CD4-positive, CD25-positive, alpha-beta regulatory T cell (primary cell): ENCODE results near the gene STUM. TPM values are rescaled to one million over a fixed set of nuclear protein-coding genes. Genes with fewer than 3 reads are reported as not detected.

Experiments
- ATAC-seq, 2 donors: fragments of 150-1000 bp; cut with Tn5 transposase; one replicate each; pipeline ENCODE4 v1.10.0; 2021; ENCODE audit warnings: low read depth in 2 of 2, moderate number of reproducible peaks in 2 of 2, moderate library complexity in 1 of 2
- DNase-seq, 3 donors: peaks; one replicate each; pipeline versions ENCODE4 v3.0.0 to v3.0.0-alpha.2; 2012 to 2022; ENCODE audit warnings: mixed read lengths in 1 of 3
- H3K27ac ChIP-seq: one replicate; pipeline ENCODE4 v1.7.0; 2013; ENCODE audit warnings: mild to moderate bottlenecking, low read length; ENCODE audit not compliant: insufficient read depth, poor library complexity, severe bottlenecking
- H3K27me3 ChIP-seq: one replicate; pipeline ENCODE4 v1.7.0; 2013; ENCODE audit warnings: low read length; ENCODE audit not compliant: control insufficient read depth, insufficient read depth
- H3K36me3 ChIP-seq: one replicate; pipeline ENCODE4 v1.7.0; 2013; ENCODE audit warnings: mild to moderate bottlenecking, low read length, moderate library complexity; ENCODE audit not compliant: control insufficient read depth, insufficient read depth
- H3K4me1 ChIP-seq: 2 replicates; pipeline ENCODE4 v1.7.0; 2013; ENCODE audit warnings: mild to moderate bottlenecking, low read length; ENCODE audit not compliant: insufficient read depth, control insufficient read depth, poor library complexity, severe bottlenecking
- H3K4me3 ChIP-seq: one replicate; pipeline ENCODE4 v1.7.0; 2013; ENCODE audit warnings: low read depth, mild to moderate bottlenecking, low read length, moderate library complexity
- H3K9me3 ChIP-seq, 2 experiments: 1 replicate in 1 of 2; 2 replicates in 1 of 2; pipeline ENCODE4 v1.7.0; 2013; ENCODE audit warnings: low read length in 2 of 2, mild to moderate bottlenecking in 1 of 2, moderate library complexity in 1 of 2; ENCODE audit not compliant: control insufficient read depth in 2 of 2
- H3K27ac Mint-ChIP-seq, 3 donors: one replicate each; pipeline ENCODE4 v1.8.0; 2020 to 2022; ENCODE audit warnings: mild to moderate bottlenecking in 3 of 3, mixed read lengths in 3 of 3, moderate library complexity in 2 of 3
- H3K27me3 Mint-ChIP-seq: one replicate; pipeline ENCODE4 v1.8.0; 2022; ENCODE audit warnings: mild to moderate bottlenecking, mixed read lengths
- H3K36me3 Mint-ChIP-seq: one replicate; pipeline ENCODE4 v1.8.0; 2020; ENCODE audit warnings: mixed read lengths
- H3K4me1 Mint-ChIP-seq, 4 donors: one replicate each; pipeline ENCODE4 v1.8.0; 2020 to 2022; ENCODE audit warnings: mixed read lengths in 4 of 4, mild to moderate bottlenecking in 1 of 4
- H3K4me3 Mint-ChIP-seq, 4 donors: one replicate each; pipeline ENCODE4 v1.8.0; 2020 to 2022; ENCODE audit warnings: mild to moderate bottlenecking in 4 of 4, mixed read lengths in 4 of 4, moderate library complexity in 3 of 4
- H3K9me3 Mint-ChIP-seq, 7 donors: one replicate each; pipeline ENCODE4 v1.8.0; 2020 to 2022; ENCODE audit warnings: mixed read lengths in 7 of 7, mild to moderate bottlenecking in 3 of 7, moderate library complexity in 2 of 7
- polyA plus RNA-seq, 4 donors: library from polyadenylated mRNA; unstranded; fragments of 300-500 nt; fragmentation: Illumina TruSeq; gene quantifications; one replicate each; pipeline ENCODE4 v1.2.3, GENCODE V29; 2021
- total RNA-seq: library from RNA; stranded (reverse); gene quantifications from one replicate; pipeline ENCODE4 v1.2.3, GENCODE V29; 2022

The STUM gene
- total and polyA plus RNA-seq, 5 donors from 2014 or later, result 0.03 to 0.09 (median 0.06) TPM; not detected in 2

GRCh38 chr1:226646870-226647449 is 98.4 kb downstream of the STUM start:
- Histone ChIP-seq H3K9me3 (no peaks in the 10 kb centered on the region), H3K4me3 (no peak overlapping the region), H3K27ac (peak overlapping the region; percentile 74), H3K36me3 (peaks cover 51% of the 10 kb centered on the region), H3K27me3 (no peaks in the 10 kb centered on the region), H3K4me1 (peaks cover 58% of the 10 kb centered on the region)
- Mint-ChIP-seq H3K36me3 (peaks cover 18% of the 10 kb centered on the region), H3K4me1 (peaks cover 4 to 85% (median 43%) of the 10 kb centered on the region in 4 donors), H3K9me3 (peaks cover 0 to 1% (median 0%) of the 10 kb centered on the region in 7 donors), H3K27ac (peak overlapping the region; percentile 68 to 80 (median 76)), H3K4me3 (peak overlapping the region in 1 of 4 donors; percentile 52), H3K27me3 (no peaks in the 10 kb centered on the region)
- no peak for DNase-seq
- ATAC-seq, result no peak

GRCh38 chr1:226647719-226648118 is 99.2 kb downstream of the STUM start:
- no peaks in the 10 kb centered on the region for H3K27me3 ChIP-seq
- peaks cover 4 to 80% (median 43%) of the 10 kb centered on the region in 4 donors for H3K4me1 Mint-ChIP-seq
- no peak overlapping the region for H3K27ac ChIP-seq
- H3K4me3 Mint-ChIP-seq, result peak overlapping the region in 1 of 4 donors; percentile 33
- peak overlapping the region in 2 of 3 donors; percentile 52 to 80 for H3K27ac Mint-ChIP-seq
- no peaks in the 10 kb centered on the region for H3K9me3 ChIP-seq
- no peak overlapping the region for H3K4me3 ChIP-seq
- peaks cover 18% of the 10 kb centered on the region for H3K36me3 Mint-ChIP-seq
- peaks cover 45% of the 10 kb centered on the region for H3K36me3 ChIP-seq
- DNase-seq (no peak), ATAC-seq (no peak)
- no peaks in the 10 kb centered on the region for H3K27me3 Mint-ChIP-seq
- peaks cover 0 to 1% (median 0%) of the 10 kb centered on the region in 7 donors for H3K9me3 Mint-ChIP-seq
- H3K4me1 ChIP-seq, result peaks cover 56% of the 10 kb centered on the region

- ATAC-seq, result no peak
- H3K27me3 ChIP-seq, result no peaks in the 10 kb centered on the region
- H3K9me3 ChIP-seq, result no peaks in the 10 kb centered on the region
- no peak overlapping the region for H3K27ac ChIP-seq
- Mint-ChIP-seq H3K27ac (peak overlapping the region; percentile 48 to 53 (median 52)), H3K36me3 (peaks cover 18% of the 10 kb centered on the region), H3K4me1 (peaks cover 4 to 74% (median 39%) of the 10 kb centered on the region in 4 donors), H3K27me3 (no peaks in the 10 kb centered on the region), H3K9me3 (peaks cover 0 to 1% (median 0%) of the 10 kb centered on the region in 7 donors), H3K4me3 (peak overlapping the region in 2 of 4 donors; percentile 24 to 77)
- H3K36me3 ChIP-seq, result peaks cover 43% of the 10 kb centered on the region
- no peak for DNase-seq
- no peak overlapping the region for H3K4me3 ChIP-seq
- peaks cover 49% of the 10 kb centered on the region for H3K4me1 ChIP-seq
These were observed 99.9 kb downstream of the STUM start for GRCh38 chr1:226648421-226648820.

- peaks cover 18% of the 10 kb centered on the region for H3K36me3 Mint-ChIP-seq
- peaks cover 4 to 65% (median 35%) of the 10 kb centered on the region in 4 donors for H3K4me1 Mint-ChIP-seq
- Histone ChIP-seq H3K4me3 (no peak overlapping the region), H3K27ac (no peak overlapping the region), H3K4me1 (peaks cover 41% of the 10 kb centered on the region), H3K36me3 (peaks cover 43% of the 10 kb centered on the region), H3K9me3 (no peaks in the 10 kb centered on the region), H3K27me3 (no peaks in the 10 kb centered on the region)
- H3K27me3 Mint-ChIP-seq, result no peaks in the 10 kb centered on the region
- H3K9me3 Mint-ChIP-seq, result peaks cover 0 to 1% (median 0%) of the 10 kb centered on the region in 7 donors
- DNase-seq (no peak), ATAC-seq (no peak)
- peak overlapping the region in 2 of 4 donors; percentile 21 to 77 for H3K4me3 Mint-ChIP-seq
- peak overlapping the region in 1 of 3 donors; percentile 87 for H3K27ac Mint-ChIP-seq
These were observed 100.7 kb downstream of the STUM start for GRCh38 chr1:226649244-226649643.

GRCh38 chr1:226649780-226650179 is 101.2 kb downstream of the STUM start:
- peaks cover 35% of the 10 kb centered on the region for H3K4me1 ChIP-seq
- Mint-ChIP-seq H3K9me3 (peaks cover 0 to 1% (median 0%) of the 10 kb centered on the region in 7 donors), H3K27me3 (no peaks in the 10 kb centered on the region), H3K36me3 (peaks cover 18% of the 10 kb centered on the region), H3K4me1 (peaks cover 4 to 60% (median 34%) of the 10 kb centered on the region in 4 donors), H3K27ac (peak overlapping the region in 2 of 3 donors; percentile 87 to 89), H3K4me3 (peak overlapping the region in 2 of 4 donors; percentile 70 to 77)
- no peak overlapping the region for H3K4me3 ChIP-seq
- H3K27me3 ChIP-seq, result no peaks in the 10 kb centered on the region
- H3K27ac ChIP-seq, result peak overlapping the region; percentile 42
- DNase-seq, result peak in 1 of 3 donors; percentile 52
- peaks cover 43% of the 10 kb centered on the region for H3K36me3 ChIP-seq
- no peak for ATAC-seq
- no peaks in the 10 kb centered on the region for H3K9me3 ChIP-seq

GRCh38 chr1:226650236-226650841 is 101.8 kb downstream of the STUM start:
- ATAC-seq (no peak), DNase-seq (no peak)
- Mint-ChIP-seq H3K36me3 (peaks cover 18% of the 10 kb centered on the region), H3K9me3 (peaks cover 0 to 1% (median 0%) of the 10 kb centered on the region in 7 donors), H3K4me1 (peaks cover 4 to 54% (median 32%) of the 10 kb centered on the region in 4 donors), H3K4me3 (peak overlapping the region in 3 of 4 donors; percentile 72 to 83 (median 77)), H3K27me3 (no peaks in the 10 kb centered on the region), H3K27ac (peak overlapping the region; percentile 87 to 97 (median 89))
- no peaks in the 10 kb centered on the region for H3K27me3 ChIP-seq
- H3K9me3 ChIP-seq, result no peaks in the 10 kb centered on the region
- no peak overlapping the region for H3K4me3 ChIP-seq
- H3K4me1 ChIP-seq, result peaks cover 30% of the 10 kb centered on the region
- H3K27ac ChIP-seq, result peak overlapping the region; percentile 42
- peaks cover 42% of the 10 kb centered on the region for H3K36me3 ChIP-seq

- Histone ChIP-seq H3K27me3 (no peaks in the 10 kb centered on the region), H3K4me1 (peaks cover 21% of the 10 kb centered on the region), H3K4me3 (no peak overlapping the region), H3K36me3 (peaks cover 33% of the 10 kb centered on the region), H3K27ac (no peak overlapping the region), H3K9me3 (no peaks in the 10 kb centered on the region)
- H3K27me3 Mint-ChIP-seq, result no peaks in the 10 kb centered on the region
- ATAC-seq (no peak), DNase-seq (no peak)
- H3K4me1 Mint-ChIP-seq, result peaks cover 4 to 46% (median 33%) of the 10 kb centered on the region in 4 donors
- H3K36me3 Mint-ChIP-seq, result peaks cover 18% of the 10 kb centered on the region
- H3K4me3 Mint-ChIP-seq, result peak overlapping the region in 3 of 4 donors; percentile 72 to 83 (median 77)
- H3K27ac Mint-ChIP-seq, result peak overlapping the region; percentile 87 to 97 (median 89)
- peaks cover 0 to 1% (median 0%) of the 10 kb centered on the region in 7 donors for H3K9me3 Mint-ChIP-seq
These were observed 102.6 kb downstream of the STUM start for GRCh38 chr1:226651041-226651731.
